GM15510 (cell line): ENCODE measurements around the gene STK40.

Experiments
- POLR2A ChIP-seq: IDR thresholded peaks from 3 replicates; pipeline ENCODE4 v1.6.1; 2011; ENCODE audit warnings: borderline replicate concordance; ENCODE audit not compliant: insufficient read length; ENCODE audit errors: extremely low read depth

Gene STK40

DNA sequence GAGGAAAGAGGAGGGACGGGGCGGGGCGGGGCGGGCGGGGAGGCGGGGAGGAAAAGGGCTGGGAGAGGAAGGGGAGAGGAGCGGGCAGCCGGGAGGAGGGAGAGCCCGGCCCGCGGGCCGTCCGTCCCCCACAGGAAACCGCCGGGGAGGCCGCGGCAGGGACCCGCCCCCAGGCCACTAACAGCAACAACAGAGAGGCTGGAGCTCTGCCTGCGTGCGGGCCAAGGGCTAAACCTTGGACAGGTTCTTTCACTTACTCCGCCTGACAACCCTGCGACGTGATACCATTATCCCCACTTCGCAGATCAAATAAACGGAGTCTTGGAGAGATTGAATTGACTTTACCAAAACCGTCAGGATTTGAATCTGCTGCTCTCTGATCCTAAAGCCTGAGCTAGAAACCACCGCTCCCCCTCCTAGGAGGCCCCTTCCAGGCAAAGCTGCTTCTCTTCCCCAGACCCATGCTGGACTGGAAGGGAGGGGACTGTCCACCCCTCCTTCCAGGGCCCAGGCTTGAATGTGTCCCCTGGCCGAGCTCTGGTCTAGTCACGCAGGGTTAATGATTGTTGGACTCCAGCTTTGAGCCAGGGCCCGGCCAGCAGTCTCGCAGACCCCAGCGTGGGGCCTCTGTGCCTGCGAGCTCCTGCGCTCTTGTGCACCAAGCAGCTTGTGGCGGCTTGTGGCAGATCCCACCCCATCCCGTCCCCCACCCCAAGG lies 61.9 kb downstream of the STK40 start, which contains the start of gene EVA1B:
TSS of gene EVA1B (minus strand) at position 10 of the 717 bp plus-strand sequence. CDS start 608 bp downstream, outside the sequence.
- TF ChIP-seq POLR2A, result peak; percentile 8

DNA sequence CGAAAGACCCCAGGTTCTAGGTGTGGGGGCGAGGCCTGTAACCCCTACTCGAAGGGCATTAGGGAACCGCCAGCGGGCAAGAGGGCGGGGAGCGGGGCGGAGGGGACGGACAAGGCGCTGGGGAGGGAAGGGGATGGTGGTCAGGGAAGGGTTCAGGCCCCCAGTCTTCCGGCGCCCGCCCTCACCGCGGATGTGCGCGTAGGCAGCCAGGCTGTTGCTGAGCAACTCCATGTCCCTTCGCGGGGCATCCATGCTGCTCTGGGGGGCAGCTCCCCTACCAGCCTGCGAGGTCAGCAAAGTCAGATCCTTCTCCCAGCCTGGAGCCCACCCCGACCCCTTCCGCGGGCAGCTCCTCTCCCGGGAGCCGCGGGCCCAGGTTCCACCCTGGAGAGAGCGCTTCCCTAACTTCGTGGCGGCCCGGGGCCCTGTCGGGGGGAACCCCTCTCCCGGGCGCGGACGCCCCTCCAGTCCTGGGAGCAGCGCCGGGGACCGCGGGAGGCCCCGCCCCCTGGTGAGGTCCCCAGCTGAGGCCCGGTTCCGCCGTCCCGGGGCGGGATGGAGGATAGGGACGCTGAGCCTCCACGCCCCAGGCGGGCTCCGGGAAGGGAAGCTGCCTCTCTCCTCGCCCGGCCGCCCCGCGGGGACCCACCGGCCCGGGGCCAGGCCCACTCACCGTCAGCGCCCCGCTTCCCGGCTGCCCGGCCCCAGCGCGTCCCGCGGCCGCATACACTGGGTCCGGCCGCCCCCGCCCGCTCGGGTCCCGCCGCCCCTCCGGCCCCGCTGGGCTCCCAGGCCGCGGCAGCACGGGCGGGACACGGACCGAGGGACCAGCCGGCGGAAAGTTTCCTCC lies 62.7 kb downstream of the STK40 start:
- peak; percentile 10 for TF ChIP-seq POLR2A

DNA sequence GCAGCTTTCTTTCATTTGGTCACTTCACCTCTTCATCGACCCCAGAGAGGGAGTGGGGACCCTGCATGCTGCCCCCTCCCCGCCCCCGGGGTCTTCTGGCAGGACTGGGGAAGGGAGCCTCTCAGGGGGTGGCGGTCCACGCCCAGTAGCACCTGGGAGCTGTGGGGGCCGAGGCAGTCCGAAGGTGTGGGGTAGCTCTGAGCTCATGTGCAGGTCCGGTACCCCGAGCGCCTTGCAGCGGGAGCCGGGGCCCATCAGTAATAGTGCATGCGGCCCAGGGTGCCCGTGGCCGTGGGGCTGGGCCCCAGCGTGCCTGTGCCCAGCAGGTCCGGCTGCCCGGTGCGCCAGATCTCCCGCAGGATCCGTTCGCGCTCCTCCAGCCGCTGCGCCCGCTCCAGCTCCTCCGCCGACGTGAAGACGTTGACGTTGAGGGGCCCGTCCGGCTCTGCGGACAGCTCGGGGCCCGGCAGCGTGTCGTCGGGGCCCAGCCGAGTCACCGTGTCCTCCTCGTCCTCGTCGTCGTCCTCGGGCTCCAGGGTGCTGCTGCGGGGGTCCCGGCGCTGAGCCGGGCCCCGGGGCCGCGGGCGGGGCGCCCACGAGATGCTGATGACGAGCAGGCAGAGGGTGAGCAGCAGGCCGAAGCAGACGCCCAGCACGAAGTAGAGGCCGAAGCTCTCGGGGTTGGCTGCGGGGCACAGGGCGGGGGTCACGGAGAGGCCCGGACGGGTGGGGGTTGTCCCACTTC lies 63.5 kb downstream of the STK40 start:
- no peak for TF ChIP-seq POLR2A

DNA sequence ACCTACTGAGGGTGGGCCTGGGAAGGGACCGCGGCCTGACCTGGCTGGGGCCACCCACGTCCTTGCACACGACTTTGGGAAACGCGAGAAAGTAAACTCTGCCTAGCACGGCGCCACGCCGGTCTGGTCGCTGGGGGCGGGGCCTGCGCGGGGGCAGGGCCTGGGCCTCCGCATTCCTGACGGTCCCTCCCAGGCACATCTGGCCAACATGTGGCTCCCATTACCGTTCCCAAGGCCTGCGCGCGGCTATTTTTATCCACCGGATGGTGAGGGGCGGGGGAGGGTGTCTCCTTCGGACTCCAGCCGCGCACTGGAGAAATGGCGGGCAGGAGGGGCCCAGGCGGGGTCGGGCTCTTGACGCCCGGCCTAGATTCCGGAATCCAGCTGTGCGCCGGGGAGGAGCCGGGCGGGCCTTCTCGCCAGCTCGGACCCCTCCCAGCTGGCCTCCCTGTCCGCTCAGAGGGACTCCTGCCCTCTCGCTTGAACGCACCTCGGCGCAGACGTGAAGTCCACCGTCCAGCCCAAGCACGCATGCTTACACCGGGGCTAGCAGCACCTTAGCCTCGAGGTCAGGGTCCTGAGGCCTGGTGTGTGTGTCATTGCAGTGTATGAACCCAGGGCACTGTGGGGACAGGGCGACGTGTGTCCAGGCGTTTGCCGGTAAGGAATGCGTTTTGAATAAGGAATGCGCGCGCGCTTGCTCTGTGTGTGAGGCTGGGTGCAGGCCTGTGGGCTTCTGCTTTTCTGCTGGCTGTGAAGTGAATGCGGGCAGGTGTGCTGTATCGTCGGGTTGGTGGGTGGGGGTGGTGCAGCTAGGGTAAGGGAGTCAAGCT lies 64.4 kb downstream of the STK40 start:
- TF ChIP-seq POLR2A, result peak; percentile 36

DNA sequence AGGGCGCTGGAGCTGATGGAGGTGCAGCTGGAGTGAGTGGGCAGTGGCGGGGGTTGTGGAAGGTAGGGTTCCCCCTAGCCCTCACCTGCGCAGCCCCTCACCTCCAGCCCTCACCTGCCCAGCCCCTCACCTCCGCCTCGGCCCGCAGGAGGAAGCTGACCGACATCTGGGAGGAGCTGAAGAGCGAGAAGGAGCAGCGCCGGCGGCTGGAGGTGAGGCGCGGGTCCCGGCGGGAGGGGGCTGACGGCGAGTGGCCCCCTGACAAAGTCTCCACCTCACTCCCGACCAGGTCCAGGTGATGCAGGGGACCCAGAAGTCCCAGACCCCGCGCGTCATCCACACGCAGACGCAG lies 65.0 kb downstream of the STK40 start:
- no peak for TF ChIP-seq POLR2A

DNA sequence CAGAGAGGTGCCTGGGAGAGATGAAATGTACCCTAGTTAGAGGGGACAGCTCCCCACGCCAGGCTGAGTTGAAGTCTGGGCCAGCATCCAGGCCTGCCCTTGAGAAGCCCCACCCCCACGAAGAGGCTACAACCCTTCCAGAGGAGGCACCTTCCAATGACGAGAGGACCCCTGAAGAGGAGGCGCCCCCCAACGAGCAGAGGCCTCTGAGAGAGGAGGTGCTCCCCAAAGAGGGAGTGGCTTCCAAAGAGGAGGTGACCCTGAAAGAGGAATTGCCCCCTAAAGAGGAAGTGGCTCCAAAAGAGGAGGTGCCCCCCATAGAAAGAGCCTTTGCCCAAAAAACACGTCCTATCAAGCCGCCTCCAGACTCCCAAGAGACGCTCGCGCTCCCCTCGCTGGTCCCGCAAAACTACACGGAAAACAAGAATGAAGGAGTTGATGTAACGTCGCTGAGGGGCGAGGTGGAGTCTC lies 65.4 kb downstream of the STK40 start:
- no peak for TF ChIP-seq POLR2A

DNA sequence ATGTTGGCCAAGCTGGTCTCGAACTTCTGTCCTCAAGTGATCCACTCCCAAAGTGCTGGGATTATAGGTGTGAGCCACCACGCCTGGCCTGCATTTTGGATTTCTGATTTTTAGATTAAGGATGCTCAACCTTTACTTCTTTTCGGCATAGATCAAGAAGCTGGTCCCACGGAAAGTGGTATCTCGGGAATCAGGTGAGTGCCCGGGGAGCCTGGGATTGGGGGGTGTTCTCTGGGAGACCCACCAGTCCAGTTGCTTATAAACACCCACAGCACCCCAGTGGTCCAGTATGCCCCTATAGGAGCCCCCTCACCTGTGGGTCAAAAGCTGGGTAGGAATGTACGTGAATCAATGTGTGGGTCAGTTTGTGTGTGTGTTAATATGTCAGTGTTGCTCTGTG lies 76.3 kb downstream of the STK40 start:
- TF ChIP-seq POLR2A, result no peak

DNA sequence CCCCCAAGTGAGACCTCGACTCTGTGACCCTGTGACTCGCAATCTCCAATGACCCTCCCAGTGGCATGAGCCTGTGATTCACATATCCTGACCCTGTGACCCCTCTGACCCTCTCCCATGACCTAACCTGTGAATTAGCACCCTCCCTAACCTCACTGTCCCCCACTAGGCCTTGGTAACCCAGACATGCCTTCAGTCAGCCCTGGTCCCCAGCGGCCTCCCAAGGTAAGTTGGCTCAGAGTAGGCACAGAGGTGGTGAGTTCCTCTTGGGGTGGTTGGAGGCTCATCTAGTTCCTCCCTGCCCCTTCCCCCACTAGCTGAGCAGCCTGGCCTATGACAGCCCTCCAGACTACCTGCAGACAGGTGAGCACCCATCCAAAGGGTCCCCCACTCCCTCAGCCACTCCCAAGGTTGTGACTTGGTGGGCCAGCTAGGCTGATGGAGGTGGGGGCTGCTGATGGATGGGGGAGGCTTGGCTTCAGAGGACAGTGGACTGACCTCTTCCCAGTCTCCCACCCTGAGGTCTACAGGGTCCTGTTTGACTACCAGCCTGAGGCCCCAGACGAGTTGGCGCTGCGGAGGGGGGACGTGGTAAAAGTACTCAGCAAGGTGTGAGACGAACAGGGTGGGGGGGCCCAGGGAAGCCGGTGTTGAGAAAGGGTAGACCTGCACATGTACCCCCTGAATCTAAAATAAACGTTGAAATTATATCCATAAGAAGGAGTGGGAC lies 78.0 kb downstream of the STK40 start:
- TF ChIP-seq POLR2A, result no peak

DNA sequence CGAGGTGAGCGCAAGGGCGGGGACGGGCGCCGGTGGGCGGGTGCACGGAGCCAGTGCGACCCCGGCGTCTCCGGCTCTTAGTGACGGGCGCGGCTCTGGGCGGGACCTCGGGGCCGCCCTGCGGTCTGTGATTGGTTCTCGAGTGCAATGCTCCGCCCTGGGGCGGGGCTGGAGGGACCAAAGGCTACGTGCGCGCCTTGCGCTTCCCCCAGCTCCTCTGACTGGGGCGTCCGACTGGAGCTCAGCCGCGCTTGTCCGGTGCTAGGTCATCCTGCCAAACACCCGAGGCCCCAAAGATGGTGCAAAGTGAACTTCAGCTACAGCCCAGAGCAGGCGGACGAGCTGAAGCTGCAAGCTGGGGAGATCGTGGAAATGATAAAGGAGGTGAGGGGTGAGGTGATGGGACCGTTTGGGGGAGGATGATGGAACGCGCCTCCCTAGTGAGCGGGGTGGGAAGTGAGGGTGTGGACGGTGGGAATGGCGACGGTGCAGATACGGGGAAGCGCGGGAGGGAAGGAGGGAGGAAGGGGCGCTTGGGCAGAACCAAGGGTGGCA lies 78.7 kb downstream of the STK40 start:
- peak; percentile 95 for TF ChIP-seq POLR2A

DNA sequence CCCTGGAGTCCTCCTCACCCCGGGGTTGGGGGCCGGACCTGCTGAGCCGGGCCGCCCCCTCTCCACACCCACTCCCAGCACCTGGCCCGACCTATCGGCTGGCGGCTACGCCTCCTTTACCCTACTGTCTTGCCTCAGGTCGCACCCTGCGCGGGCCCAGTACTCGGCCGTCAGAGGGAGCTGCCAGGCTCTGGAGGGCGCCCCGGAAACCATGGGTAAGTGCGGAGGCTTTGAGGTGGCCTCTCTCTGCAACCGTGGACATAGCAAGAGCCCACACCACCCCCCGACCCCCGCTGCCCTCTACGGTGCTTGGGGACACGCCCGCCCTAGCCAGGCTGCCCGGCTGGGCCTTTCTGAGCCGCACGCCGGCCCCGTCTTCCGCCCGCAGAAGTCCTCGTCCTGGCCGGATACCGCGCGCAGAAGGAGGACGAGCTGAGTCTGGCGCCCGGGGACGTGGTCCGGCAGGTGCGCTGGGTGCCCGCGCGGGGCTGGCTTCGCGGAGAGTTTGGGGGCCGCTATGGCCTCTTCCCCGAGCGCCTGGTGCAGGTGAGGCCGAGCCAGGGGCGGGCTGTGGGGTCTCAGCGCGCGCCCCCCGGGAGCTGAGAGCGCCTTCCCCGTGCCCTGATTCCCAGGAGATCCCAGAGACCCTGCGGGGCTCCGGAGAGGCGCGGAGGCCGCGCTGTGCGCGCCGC lies 79.4 kb downstream of the STK40 start, which contains the start of gene SH3D21:
TSS of gene SH3D21 (plus strand) at position 159 of the 692 bp plus-strand sequence. CDS start at position 212, 53 bp downstream.
- TF ChIP-seq POLR2A, result no peak

DNA sequence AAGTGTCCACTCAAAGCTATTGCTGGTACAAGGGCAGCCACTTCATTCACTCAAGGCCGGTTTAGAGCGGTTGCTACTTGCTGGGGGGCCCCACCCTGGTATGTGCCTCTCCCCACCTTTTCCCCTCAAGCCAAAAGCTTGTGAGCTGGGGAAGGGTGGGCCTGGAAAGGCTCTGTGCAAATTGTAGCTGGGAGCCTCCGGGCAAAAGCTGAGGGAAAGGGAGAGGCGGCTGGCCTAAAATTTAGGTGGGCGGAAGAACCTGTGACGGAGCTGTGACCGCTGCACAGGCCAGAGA lies 79.9 kb downstream of the STK40 start:
- no peak for TF ChIP-seq POLR2A

DNA sequence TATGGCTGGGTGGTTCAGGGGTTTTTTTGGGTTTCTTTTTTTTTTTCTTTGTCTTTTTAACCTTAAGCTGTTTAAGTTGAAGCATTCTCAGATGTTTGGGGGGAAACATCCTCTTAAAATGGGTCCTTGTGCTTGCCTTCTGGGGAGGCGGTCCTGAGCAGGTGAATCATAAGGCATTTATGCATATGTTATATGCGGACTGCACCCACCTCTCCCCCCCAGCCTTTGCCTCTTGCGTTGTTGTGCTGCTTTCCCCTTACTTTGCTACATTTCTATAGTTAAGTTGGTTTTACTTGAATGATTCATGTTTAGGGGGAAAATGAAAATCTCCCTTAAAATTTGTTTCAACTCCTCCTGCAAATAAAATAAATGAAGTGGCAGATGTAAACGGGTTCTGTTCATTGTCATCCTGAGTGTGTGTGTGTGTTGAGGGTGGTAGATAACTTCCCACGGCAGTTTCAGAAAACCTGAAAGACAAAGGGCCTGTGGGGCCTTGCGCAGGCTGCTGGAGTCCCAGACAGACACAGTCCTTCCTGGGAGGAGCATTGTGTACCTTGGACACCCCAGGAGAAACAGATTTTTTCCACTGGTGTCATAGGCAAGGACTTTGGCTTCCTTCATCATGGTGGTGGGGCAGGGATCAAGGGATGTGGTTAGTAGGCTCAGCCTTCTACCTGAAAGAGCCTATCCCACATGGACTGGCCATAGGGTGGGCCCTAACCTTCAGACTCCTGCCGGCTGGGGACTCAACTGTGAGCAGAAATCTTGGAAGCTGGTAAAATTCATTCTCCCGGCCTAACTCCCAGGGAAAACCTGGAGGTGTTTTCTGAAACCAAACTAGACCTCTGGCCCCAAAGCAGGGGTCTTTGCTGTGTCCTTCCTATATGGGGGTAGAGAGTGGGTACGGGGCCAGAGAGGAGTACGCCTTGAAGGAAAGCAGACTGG lies 80.5 kb downstream of the STK40 start:
- no peak for TF ChIP-seq POLR2A
